Stimulated activated naive CD8-positive, alpha-beta T cell treated with anti-CD3 and anti-CD28 coated beads, Interleukin-15, Interleukin-2, amounts not matched to agents 100 U/mL and 50 U/mL, for 24 hours (primary cell): ENCODE measurements around the gene MARCO.

Source experiments
- ATAC-seq: fragments of 150-1000 bp; cut with Tn5 transposase; one replicate; pipeline ENCODE4 v1.10.0; 2021
- DNase-seq: peaks from one replicate; pipeline ENCODE4 v3.0.0; 2021

The MARCO gene

DNA sequence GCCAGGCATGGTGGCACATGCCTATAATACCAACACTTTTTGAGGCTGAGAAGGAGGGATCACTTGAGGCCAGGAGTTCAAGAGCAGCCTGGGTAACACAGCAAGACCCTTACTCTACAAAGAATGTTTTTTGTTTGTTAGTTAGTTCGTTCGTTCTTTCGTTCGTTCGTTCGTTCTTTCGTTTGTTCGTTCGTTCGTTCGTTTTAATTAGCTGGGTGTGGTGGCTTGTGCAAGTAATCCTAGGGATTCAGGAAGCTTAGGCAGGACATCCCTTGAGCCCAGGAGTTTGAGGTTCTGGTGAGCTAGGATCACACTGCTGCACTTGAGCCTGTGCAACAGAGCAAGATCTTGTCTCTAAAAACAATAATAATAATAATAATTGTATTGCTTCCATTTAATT is 98.7 kb downstream of the MARCO start:
- no peak for DNase-seq
- ATAC-seq = no peak
